PC-9 (cell line): ENCODE measurements around the gene METAP2. TPM values are rescaled to one million over a fixed set of nuclear protein-coding genes. Genes with fewer than 3 reads are reported as not detected.

ENCODE experiments used
- BruUV-seq: library from RNA; stranded (reverse); fragments of 400-500 nt; replicated peaks from 2 replicates; lab custom pipeline; 2021; lab: Mats Ljungman, UMichigan
- CTCF ChIA-PET: fragments of 300-600 bp; sonication (Branson Sonifier 250); formaldehyde crosslinking; loops from one replicate; lab custom pipeline; 2022; ENCODE audit warnings: antibody characterized with exemption; lab: Charles Lee
- POLR2A ChIA-PET: fragments of 300-600 bp; sonication (Branson Sonifier 250); formaldehyde crosslinking; loops from one replicate; lab custom pipeline; 2022; ENCODE audit warnings: antibody characterized with exemption; ENCODE audit not compliant: unreplicated experiment; lab: Charles Lee
- DNase-seq, 2 experiments: peaks; one replicate each; pipeline versions ENCODE4 v3.0.0 to v3.0.0-alpha.2; 2015 to 2022; ENCODE audit warnings: mixed read lengths in 1 of 2
- H2AFZ ChIP-seq: fragments of 200-600 bp; sonication (generic); 2 replicates; pipeline ENCODE4 v1.8.1; 2017; ENCODE audit warnings: antibody characterized with exemption
- H3F3A ChIP-seq: fragments of 200-600 bp; sonication (generic); 2 replicates; pipeline ENCODE4 v1.8.1; 2017; ENCODE audit warnings: antibody characterized with exemption, mild to moderate bottlenecking, low read depth; ENCODE audit not compliant: insufficient read depth
- H3K27ac ChIP-seq: fragments of 200-600 bp; sonication (generic); 2 replicates; pipeline ENCODE4 v1.6.1; 2016; ENCODE audit warnings: mixed run types
- H3K27me3 ChIP-seq: fragments of 200-600 bp; sonication (generic); 2 replicates; pipeline ENCODE4 v1.6.1; 2016; ENCODE audit warnings: low read depth, mixed run types; ENCODE audit not compliant: insufficient read depth
- H3K36me3 ChIP-seq: fragments of 200-600 bp; sonication (generic); 2 replicates; pipeline ENCODE4 v1.6.1; 2016; ENCODE audit warnings: low read depth, mixed run types
- H3K4me1 ChIP-seq: fragments of 200-600 bp; sonication (generic); replicated peaks from 2 replicates; pipeline ENCODE4 v1.6.1; 2016; ENCODE audit warnings: mixed run types; ENCODE audit not compliant: insufficient read depth
- H3K4me2 ChIP-seq: fragments of 200-600 bp; sonication (generic); 2 replicates; pipeline ENCODE4 v1.6.1; 2017; ENCODE audit warnings: mixed run types
- H3K4me3 ChIP-seq: fragments of 200-600 bp; sonication (generic); 2 replicates; pipeline ENCODE4 v1.6.1; 2016; ENCODE audit warnings: mixed run types
- H3K79me2 ChIP-seq: fragments of 200-600 bp; sonication (generic); 2 replicates; pipeline ENCODE4 v1.6.1; 2017; ENCODE audit warnings: low read depth, mixed run types
- H3K9me2 ChIP-seq: fragments of 200-600 bp; sonication (generic); 2 replicates; pipeline ENCODE4 v1.8.1; 2017; ENCODE audit warnings: mild to moderate bottlenecking; ENCODE audit not compliant: insufficient read depth
- H3K9me3 ChIP-seq: fragments of 200-600 bp; sonication (generic); 2 replicates; pipeline ENCODE4 v1.8.1; 2016; ENCODE audit warnings: low read depth; ENCODE audit not compliant: insufficient read depth
- H4K20me1 ChIP-seq: fragments of 200-600 bp; sonication (generic); 2 replicates; pipeline ENCODE4 v1.8.1; 2017; ENCODE audit not compliant: insufficient read depth
- EZH2 ChIP-seq: fragments of 200-600 bp; sonication (generic); IDR thresholded peaks from 2 replicates; pipeline ENCODE4 v1.8.0; 2017; ENCODE audit warnings: antibody characterized with exemption, low read depth
- intact Hi-C: fragments of 100-400 bp; cut with micrococcal nuclease; formaldehyde crosslinking; loops from one replicate; pipeline ENCODE4 v1.10.0; 2022; ENCODE audit not compliant: unreplicated experiment
- total RNA-seq: library from RNA; stranded (reverse); gene quantifications from 2 replicates; pipeline ENCODE4 v1.2.3, GENCODE V29; 2021
- TF ChIP-seq, protein P1 (sequence below): fragments of 200-600 bp; sonication (generic); conservative IDR thresholded peaks from 2 replicates; pipeline ENCODE4 v1.6.1; 2017; ENCODE audit warnings: mixed run types, antibody characterized with exemption, mild to moderate bottlenecking, moderate library complexity

METAP2 gene
- total RNA-seq, 1 experiment from 2014 or later, result 93.8 TPM

DNA sequence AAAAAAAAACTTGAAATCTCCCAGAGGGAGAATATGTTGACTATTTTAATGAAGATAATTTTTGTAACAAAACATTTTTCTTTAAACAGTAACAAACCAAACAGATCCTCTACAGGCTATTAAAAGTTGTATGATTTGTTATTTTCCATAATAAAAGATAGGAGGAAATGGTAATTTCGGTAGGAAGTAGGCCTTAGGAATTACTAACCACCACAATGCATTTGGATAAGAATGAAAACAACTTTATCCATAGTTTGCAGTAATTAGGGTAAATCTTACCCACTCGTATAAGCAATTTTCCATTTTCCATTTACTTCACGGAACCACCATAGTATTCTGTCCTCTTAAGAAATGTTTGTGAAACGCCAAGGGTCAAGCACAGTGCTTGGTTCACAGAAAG, 71.4 kb downstream of the METAP2 start:
- TF ChIP-seq, protein P1, sequence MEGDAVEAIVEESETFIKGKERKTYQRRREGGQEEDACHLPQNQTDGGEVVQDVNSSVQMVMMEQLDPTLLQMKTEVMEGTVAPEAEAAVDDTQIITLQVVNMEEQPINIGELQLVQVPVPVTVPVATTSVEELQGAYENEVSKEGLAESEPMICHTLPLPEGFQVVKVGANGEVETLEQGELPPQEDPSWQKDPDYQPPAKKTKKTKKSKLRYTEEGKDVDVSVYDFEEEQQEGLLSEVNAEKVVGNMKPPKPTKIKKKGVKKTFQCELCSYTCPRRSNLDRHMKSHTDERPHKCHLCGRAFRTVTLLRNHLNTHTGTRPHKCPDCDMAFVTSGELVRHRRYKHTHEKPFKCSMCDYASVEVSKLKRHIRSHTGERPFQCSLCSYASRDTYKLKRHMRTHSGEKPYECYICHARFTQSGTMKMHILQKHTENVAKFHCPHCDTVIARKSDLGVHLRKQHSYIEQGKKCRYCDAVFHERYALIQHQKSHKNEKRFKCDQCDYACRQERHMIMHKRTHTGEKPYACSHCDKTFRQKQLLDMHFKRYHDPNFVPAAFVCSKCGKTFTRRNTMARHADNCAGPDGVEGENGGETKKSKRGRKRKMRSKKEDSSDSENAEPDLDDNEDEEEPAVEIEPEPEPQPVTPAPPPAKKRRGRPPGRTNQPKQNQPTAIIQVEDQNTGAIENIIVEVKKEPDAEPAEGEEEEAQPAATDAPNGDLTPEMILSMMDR, result no peak
- TF ChIP-seq EZH2, result no peak
- H2AFZ ChIP-seq, result no peak overlapping the region; the same call in 1 of the 2 replicates
- ChIA-PET POLR2A (no interaction called here), CTCF (interaction anchor here (0.6 kb wide), 1 partner anchor 9 kb away, joined by 4 read pairs; no protein-coding TSS in a partner anchor)
- H3K79me2 ChIP-seq, result no peaks in the 10 kb centered on the region
- DNase-seq, result no peak
- intact Hi-C loops, result no loop called here
- H3K4me3 ChIP-seq, result no peak overlapping the region
- H3K4me1 ChIP-seq, result no peaks in the 10 kb centered on the region; the same call in 1 of the 2 replicates
- H3K9me2 ChIP-seq, result no peaks in the 10 kb centered on the region
- no peak overlapping the region for H3K27ac ChIP-seq
- no peaks in the 10 kb centered on the region for H3K27me3 ChIP-seq
- H3F3A ChIP-seq, result no peaks in the 10 kb centered on the region
- H4K20me1 ChIP-seq, result no peaks in the 10 kb centered on the region
- BruUV-seq, result no TSS peak
- no peak overlapping the region for H3K4me2 ChIP-seq
- H3K36me3 ChIP-seq, result no peaks in the 10 kb centered on the region
- H3K9me3 ChIP-seq, result peaks cover 4% of the 10 kb centered on the region; the same call in 1 of the 2 replicates

DNA sequence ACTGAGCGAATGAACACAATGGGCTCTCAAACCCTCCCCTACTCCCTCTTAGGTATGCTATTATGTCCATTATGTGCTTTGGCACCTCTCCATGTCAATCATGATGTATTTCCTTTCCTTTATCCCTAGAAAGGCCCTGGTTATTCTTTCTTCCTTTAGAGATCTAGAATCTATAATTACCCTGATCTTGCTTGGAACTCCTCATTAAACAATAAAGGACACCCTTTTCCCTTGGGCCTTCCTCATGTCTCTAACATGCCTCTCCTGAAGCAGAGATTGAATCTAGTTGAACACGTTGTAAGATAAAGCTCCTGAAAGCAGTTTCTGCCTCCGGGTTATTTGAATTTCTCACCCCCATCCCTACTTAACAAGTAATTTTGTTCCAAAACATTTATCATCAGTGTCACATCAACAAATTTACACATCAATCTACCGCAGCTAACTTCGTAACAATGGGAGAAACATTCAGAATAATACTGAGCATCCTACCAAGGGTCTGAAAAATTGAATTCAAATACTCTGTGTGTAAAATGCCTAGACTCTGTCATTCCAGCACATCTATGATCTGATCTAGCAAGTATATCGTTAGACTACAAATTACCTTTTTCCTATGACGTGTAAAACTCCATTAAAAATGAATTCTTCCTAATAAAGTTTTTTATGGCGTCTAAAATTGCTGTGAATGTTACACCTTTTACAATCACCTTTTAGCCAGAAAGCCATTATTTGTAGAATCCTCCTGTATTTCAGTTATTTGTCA, 72.0 kb downstream of the METAP2 start:
- H3K27me3 ChIP-seq, result no peaks in the 10 kb centered on the region
- no TSS peak for BruUV-seq
- H3F3A ChIP-seq, result no peaks in the 10 kb centered on the region
- ChIA-PET CTCF (no interaction called here), POLR2A (no interaction called here)
- intact Hi-C loops, result no loop called here
- TF ChIP-seq, protein P1, result no peak
- TF ChIP-seq EZH2, result no peak
- H3K4me1 ChIP-seq, result no peaks in the 10 kb centered on the region; the same call in 1 of the 2 replicates
- no peak overlapping the region; the same call in 1 of the 2 replicates for H2AFZ ChIP-seq
- peaks cover 4% of the 10 kb centered on the region; the same call in 1 of the 2 replicates for H3K9me3 ChIP-seq
- no peaks in the 10 kb centered on the region for H3K36me3 ChIP-seq
- no peak overlapping the region for H3K27ac ChIP-seq
- H3K9me2 ChIP-seq, result no peaks in the 10 kb centered on the region
- DNase-seq, result no peak
- no peak overlapping the region for H3K4me2 ChIP-seq
- H3K79me2 ChIP-seq, result no peaks in the 10 kb centered on the region
- no peaks in the 10 kb centered on the region for H4K20me1 ChIP-seq
- H3K4me3 ChIP-seq, result no peak overlapping the region

DNA sequence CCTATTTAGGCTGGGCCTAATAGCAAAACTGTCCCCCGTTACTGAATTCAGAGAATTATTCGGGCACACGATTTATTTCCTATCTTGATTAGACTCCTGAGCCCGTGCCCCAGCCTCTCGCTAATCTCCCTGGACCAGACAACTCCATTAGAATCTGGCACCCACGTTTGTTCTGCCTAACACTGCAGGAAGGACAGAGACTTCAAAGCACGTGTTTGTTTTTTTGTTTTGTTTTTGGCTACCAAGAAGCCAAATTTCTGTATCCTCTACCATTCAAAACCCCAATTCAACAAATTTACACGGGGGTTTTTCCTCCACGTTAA, 72.5 kb downstream of the METAP2 start:
- Histone ChIP-seq H3F3A (no peaks in the 10 kb centered on the region), H3K79me2 (no peaks in the 10 kb centered on the region), H3K27ac (no peak overlapping the region), H4K20me1 (no peaks in the 10 kb centered on the region), H3K9me3 (peaks cover 4% of the 10 kb centered on the region; the same call in 1 of the 2 replicates), H3K4me2 (no peak overlapping the region), H3K36me3 (no peaks in the 10 kb centered on the region), H3K4me1 (no peaks in the 10 kb centered on the region; the same call in 1 of the 2 replicates), H3K27me3 (no peaks in the 10 kb centered on the region), H3K4me3 (no peak overlapping the region), H3K9me2 (no peaks in the 10 kb centered on the region), H2AFZ (no peak overlapping the region)
- no TSS peak for BruUV-seq
- no peak for DNase-seq
- TF ChIP-seq EZH2, result no peak
- TF ChIP-seq, protein P1, result no peak
- ChIA-PET POLR2A (no interaction called here), CTCF (no interaction called here)
- intact Hi-C loops, result no loop called here
